Upper lobe of left lung (tissue), 4 donors: ENCODE measurements around the gene DAPK3.

Experiments used
- POLR2AphosphoS5 ChIP-seq, 2 donors: sonication (generic); formaldehyde crosslinking; IDR thresholded peaks; one replicate each; pipeline ENCODE4 v1.5.1; 2017; ENCODE audit warnings: antibody characterized with exemption in 2 of 2
- TF ChIP-seq, protein P1 (sequence below), 6 experiments: fragments of 450-650 bp in 4 of 6; fragments of 200-600 bp in 2 of 6; sonication (generic) in 2 of 6; IDR thresholded peaks; one replicate each; pipeline ENCODE4 v1.5.1; 2016 to 2019; ENCODE audit warnings: antibody characterized with exemption in 6 of 6

DNA sequence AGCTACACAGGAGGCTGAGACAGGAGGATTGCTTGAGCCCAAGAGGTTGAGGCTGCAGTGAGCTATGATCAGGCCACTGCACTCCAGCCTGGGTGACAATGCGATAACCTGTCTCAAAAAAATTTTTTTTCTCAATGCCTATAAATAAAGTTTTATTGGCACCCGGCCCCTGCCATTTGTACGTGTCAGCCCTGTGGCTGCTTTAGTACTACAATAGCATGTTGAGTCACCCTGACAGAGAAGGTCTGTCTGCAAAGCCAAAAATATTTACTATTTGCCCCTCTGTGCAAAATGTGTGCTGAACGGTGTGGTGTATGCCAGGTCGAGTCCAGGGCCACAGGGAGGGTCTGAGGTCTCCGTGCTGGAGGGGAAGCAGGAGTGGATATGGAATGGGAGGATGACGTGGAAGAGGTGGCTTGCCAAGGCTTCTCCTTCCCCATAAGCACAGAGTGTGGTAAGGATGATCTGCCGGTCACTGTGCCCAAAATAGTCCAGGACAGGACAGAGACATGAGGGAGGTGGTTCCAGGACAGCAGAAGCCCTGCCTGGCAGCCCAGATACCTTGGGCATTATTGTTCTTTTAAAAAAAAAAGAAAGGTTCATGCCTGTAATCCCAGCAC lies 28.0 kb downstream of the DAPK3 start:
- no peak for TF ChIP-seq POLR2AphosphoS5 (IDR thresholded peaks at IDR 0.05)
- TF ChIP-seq, protein P1, sequence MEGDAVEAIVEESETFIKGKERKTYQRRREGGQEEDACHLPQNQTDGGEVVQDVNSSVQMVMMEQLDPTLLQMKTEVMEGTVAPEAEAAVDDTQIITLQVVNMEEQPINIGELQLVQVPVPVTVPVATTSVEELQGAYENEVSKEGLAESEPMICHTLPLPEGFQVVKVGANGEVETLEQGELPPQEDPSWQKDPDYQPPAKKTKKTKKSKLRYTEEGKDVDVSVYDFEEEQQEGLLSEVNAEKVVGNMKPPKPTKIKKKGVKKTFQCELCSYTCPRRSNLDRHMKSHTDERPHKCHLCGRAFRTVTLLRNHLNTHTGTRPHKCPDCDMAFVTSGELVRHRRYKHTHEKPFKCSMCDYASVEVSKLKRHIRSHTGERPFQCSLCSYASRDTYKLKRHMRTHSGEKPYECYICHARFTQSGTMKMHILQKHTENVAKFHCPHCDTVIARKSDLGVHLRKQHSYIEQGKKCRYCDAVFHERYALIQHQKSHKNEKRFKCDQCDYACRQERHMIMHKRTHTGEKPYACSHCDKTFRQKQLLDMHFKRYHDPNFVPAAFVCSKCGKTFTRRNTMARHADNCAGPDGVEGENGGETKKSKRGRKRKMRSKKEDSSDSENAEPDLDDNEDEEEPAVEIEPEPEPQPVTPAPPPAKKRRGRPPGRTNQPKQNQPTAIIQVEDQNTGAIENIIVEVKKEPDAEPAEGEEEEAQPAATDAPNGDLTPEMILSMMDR (IDR thresholded peaks at IDR 0.05) = no peak
